Cortex of kidney (tissue), 1 donor: ENCODE results near the gene DOCK1.
"Not testable (repeated sequence)": the region's sequence is repeated elsewhere in the genome, so short reads cannot be mapped to it uniquely, and the experiment has no call there.

Experiments
- DNase-seq: peaks from one replicate; lab custom pipeline; 2025; lab: John Stamatoyannopoulos, UW

Gene DOCK1

GRCh38 chr10:126924915-126925300 lies 19.7 kb downstream of the DOCK1 start:
- no peak for DNase-seq

DNA sequence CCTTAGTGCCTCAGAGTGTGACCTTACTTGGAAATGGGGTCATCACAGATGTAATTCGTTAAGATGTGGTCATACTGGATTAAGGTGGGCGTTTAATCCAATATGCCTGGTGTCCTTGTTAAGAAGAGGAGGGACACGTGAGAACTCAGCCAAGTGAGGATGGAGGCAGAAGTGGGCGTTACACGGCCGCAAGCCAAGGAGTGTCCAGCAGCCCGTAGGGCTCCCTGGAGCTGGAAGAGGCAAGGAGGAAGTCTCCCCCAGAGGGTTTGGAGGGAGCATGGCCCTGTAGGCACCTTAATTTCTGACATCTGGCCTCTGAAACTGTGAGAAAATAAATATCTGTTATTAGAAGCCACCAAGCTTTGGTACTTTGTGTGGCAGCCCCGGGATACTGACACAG lies 21.3 kb downstream of the DOCK1 start:
- DNase-seq = no peak

- no peak for DNase-seq
Measured at GRCh38 chr10:126927799-126928198, 22.6 kb downstream of the DOCK1 start.

DNA sequence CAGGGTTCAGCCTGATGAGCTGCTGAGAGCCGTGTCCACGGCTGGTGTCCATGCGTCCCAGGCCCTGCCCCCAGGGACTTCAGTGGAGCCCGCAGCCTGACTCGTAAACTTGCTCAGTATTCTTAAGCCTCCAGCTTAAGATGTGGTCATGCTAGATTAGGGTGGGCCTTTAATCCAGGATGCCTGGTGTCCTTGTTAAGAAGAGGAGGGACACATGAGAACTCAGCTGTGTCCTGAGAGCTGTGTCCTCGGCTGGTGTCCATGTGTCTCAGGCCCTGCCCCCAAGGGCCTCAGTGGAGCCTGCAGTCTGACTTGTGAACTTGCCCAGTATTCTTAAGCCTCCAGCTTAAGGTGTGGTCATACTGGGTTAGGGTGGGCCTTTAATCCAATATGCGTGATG lies 23.0 kb downstream of the DOCK1 start:
- no peak for DNase-seq

GRCh38 chr10:126929391-126929790 lies 24.2 kb downstream of the DOCK1 start:
- no peak for DNase-seq

DNA sequence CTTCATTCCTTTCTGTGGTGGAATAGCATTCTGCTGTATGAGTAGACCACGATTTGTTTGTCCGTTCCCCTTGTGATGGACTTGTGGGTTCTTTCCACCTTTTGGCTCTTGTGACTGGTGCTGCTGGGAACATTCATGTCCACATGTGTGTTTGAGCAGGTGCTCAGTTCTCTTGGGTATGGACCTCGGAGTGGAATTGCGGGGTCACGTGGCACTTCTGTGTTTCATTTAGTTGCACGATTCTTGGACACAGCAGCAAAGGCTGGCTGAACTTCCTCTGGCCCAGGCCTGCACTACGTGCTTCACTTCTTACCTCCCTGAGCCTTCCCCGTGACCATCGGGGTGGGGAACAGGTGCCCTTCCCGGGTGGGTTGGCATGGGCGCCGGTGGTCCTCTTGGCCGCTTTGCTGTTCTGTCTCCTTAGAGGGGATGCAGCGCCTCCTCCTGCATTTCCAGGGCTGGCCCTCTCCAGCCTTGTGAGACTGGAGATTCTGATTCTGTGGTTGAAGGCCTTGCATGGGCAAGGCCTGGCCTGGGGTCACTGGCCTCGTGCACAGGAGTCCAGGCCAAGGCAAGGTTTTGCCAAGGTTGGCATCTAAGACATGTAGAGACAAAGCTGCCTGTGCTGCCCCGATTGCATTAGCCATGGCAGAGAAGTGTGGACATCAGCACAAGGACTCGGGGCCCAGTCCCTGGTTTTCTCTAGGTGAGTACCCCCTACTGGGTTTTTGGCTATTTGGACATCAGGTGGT lies 25.1 kb downstream of the DOCK1 start:
- DNase-seq = no peak

GRCh38 chr10:126930883-126931503 lies 25.8 kb downstream of the DOCK1 start:
- DNase-seq = no peak

- DNase-seq = no peak
Measured at GRCh38 chr10:126931544-126931943, 26.3 kb downstream of the DOCK1 start.

- no peak for DNase-seq
Measured at GRCh38 chr10:126932516-126932915, 27.3 kb downstream of the DOCK1 start.

DNA sequence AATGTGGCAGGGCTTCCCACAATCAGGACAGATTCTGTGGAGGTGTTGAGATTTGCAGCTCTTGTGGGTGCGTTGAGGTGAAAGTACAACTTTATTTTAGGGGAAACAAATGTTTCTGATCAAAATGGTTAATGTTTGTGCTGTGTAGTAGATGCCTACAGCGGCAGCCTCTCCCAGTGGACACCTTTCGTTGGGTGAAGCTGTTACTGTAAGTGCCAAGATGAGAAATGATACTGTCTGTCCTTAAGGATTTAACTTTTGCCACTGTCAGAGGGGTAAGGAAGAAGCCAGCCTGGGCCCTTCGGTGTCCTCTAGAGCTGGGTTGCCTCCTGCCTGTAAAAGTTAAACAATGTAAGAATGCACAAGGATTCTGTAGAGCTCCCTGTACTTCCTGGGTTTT lies 27.9 kb downstream of the DOCK1 start:
- DNase-seq = no peak

DNA sequence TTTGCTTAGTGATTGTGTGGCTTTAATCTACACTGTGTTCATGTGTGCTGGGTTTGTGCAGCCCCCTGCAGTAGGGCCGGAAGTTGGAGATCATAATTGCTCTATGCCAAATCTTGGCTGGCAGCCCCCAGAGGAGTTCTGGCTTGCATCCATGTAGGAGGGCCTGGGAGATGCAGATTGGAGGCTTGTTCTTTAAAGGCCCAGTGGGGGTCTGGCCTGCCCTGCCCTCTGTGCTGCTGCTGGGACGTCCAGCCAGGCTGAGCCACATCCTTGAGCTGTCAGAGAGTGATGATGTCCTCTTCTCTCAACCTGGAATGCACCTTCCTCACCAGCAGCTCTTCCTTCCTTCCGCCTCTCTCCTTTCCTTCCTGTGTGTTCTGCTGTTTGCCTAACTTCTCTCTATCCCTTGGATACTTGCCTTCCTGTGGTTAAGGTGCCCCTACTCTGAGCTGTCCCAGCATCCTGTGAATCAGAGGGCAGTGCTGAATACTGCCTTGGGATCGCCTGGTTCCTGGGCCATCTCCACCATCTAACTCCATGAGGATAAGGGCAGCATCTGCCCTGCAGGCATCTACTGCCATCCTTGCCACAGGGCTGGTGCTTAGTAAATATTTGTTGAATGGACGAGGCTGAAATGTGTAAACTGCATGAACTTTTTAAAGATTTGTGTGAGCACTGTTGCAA lies 30.2 kb downstream of the DOCK1 start:
- DNase-seq = no peak

GRCh38 chr10:126937026-126937425 lies 31.8 kb downstream of the DOCK1 start:
- DNase-seq = no peak

GRCh38 chr10:126938121-126938520 lies 32.9 kb downstream of the DOCK1 start:
- not testable (repeated sequence) for DNase-seq

- DNase-seq = no peak
Measured at GRCh38 chr10:126939706-126940105, 34.5 kb downstream of the DOCK1 start.

DNA sequence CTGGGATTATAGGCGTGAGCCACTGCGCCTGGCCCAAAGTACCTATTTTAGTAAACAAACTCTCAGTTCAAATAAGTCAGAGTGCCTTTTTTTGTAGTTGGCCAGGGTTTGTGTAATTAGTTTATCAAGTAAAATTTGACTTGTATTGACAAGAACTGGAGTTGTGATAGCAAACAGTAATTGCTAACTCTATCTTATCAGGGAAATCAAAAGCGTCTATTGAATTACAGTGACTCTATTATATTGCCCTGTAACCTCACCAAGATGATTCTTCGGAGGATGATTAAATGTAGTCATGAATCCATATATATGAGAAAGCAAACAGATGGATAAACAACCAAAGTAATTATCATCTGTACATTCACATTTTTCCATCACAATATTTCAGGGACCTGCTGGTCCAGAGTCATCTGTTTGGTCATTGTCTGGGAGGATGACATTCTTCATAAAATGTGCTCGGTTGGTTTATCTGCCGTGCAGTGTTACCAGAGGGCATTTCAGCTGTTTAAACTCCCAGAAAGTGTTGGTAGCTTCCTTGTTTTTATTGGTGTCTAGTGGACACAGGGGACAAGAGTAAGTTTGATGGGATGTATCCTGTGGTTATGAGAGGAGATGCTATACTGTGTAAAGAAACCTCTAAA lies 35.6 kb downstream of the DOCK1 start:
- DNase-seq = no peak

- DNase-seq = no peak
Measured at GRCh38 chr10:126944191-126944590, 39.0 kb downstream of the DOCK1 start.

GRCh38 chr10:126945351-126946030 lies 40.3 kb downstream of the DOCK1 start:
- no peak for DNase-seq

- no peak for DNase-seq
Measured at GRCh38 chr10:126946746-126947145, 41.5 kb downstream of the DOCK1 start.

- no peak for DNase-seq
Measured at GRCh38 chr10:126948355-126949160, 43.3 kb downstream of the DOCK1 start.

DNA sequence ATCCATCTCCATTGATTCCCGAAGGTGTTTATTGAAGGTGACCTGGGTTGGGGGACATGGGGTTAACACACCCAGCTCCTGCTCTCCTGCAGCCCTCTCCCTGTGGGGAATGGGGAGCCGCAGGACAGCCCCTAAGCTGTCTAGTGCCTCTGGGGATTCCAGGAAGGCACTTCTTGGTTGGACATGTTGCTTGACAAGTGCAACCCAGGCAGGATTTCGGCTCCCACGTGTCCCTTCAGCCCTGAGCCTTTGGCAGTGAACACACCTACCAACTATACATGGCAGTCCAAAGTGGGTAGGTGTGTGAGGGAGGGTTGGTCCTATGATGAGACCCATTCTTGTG lies 43.9 kb downstream of the DOCK1 start:
- no peak for DNase-seq

DNA sequence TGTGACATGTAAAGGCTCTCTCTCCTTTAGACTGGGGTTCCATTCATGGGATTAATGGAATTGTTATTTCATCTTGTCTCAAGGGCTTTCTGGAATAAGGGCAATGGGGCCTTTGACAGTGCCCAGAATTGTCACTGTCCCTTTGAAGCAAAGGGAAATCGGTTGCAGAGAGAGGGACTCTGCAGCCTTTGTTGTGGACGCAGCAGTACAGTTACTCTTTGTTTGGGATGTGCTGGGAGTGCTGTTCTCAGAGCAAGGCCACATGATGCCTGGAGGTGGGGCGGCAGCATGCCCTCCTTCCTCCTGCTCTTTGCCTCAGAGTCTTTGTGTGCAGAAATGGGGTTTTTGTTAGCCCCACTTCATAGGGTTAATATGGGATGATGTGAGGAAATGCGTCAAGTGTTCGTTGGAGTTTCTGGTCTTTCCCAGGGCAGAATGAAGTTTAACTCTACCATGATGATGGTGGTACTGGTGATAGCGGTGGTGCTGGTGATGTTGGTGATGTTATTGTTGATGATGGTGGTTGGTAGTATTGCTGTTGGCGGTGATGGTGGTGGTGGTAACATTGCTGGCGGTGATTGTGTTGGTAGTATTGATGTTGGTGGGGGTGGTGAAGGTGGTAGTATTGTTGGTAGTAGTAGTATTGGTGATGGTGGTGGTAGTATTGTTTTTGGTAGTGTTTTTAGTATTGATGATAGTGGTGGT lies 45.3 kb downstream of the DOCK1 start:
- no peak for DNase-seq
